Measurements from ENCODE around the gene PPP2R5A. TPM values are rescaled to one million over a fixed set of nuclear protein-coding genes. Genes with fewer than 3 reads are reported as not detected.

PPP2R5A gene
- polyA plus RNA-seq, 1 experiment = 10.2 TPM

GRCh38 chr1:212244441-212244840, 40.8 kb upstream of the PPP2R5A start:
- H3K4me3 ChIP-seq (ENCODE audit: low read depth, low read length) = no peak overlapping the region
- no peak for DNase-seq (ENCODE audit: low read depth)
- H3K36me3 ChIP-seq (ENCODE audit: control insufficient read depth, insufficient read depth, low read length) = no peaks in the 10 kb centered on the region
- CTCF ChIA-PET = no interaction called here
- H3K27me3 ChIP-seq (ENCODE audit: control insufficient read depth, insufficient read depth, low read length) = no peaks in the 10 kb centered on the region
- TF ChIP-seq CTCF (IDR thresholded peaks at IDR 0.05; ENCODE audit: insufficient read depth, low read depth, low read length) = no peak
- POLR2A ChIA-PET = no interaction called here

DNA sequence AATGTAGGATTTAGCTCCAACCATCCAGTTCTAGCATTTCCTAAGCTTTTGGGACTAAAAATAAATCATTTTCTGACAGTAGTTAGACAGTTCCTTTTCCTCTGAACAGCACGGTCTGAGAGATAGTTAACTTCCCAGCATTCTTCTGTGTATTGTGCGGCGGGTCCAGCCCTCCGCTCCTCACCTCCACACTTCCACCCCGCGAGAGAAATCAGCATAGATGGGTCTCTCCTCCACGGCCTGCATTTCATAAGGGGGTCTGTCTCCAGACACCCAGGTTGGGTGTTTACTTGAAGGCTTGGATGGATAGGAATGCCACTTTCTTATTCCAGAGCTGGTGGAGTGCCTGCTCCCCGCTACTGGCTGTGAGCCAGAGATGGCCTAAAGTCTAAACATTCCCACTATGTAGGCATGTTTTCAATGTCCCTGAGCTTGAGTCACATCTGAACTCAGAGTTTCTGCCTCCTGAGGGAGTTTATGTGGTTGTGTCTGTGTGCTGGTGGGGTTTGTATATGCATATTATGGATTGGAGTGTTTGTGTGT, 38.0 kb upstream of the PPP2R5A start:
- no peak overlapping the region for H3K4me3 ChIP-seq (ENCODE audit: low read depth, low read length)
- POLR2A ChIA-PET = no interaction called here
- no peak for TF ChIP-seq CTCF (IDR thresholded peaks at IDR 0.05; ENCODE audit: insufficient read depth, low read depth, low read length)
- DNase-seq (ENCODE audit: low read depth) = no peak
- CTCF ChIA-PET = interaction anchor here (1.5 kb wide), 1 partner anchor 12 kb away, joined by 6 read pairs; no protein-coding TSS in a partner anchor
- no peaks in the 10 kb centered on the region for H3K36me3 ChIP-seq (ENCODE audit: control insufficient read depth, insufficient read depth, low read length)
- peaks cover 2% of the 10 kb centered on the region; the same call in 1 of the 2 replicates for H3K27me3 ChIP-seq (ENCODE audit: control insufficient read depth, insufficient read depth, low read length)

GRCh38 chr1:212247988-212248387, 37.2 kb upstream of the PPP2R5A start:
- no peak for TF ChIP-seq CTCF (IDR thresholded peaks at IDR 0.05; ENCODE audit: insufficient read depth, low read depth, low read length)
- H3K36me3 ChIP-seq (ENCODE audit: control insufficient read depth, insufficient read depth, low read length) = no peaks in the 10 kb centered on the region
- POLR2A ChIA-PET = no interaction called here
- CTCF ChIA-PET = interaction anchor here (1.5 kb wide), 1 partner anchor 12 kb away, joined by 6 read pairs; no protein-coding TSS in a partner anchor
- no peak overlapping the region for H3K4me3 ChIP-seq (ENCODE audit: low read depth, low read length)
- peaks cover 2% of the 10 kb centered on the region; the same call in 1 of the 2 replicates for H3K27me3 ChIP-seq (ENCODE audit: control insufficient read depth, insufficient read depth, low read length)
- DNase-seq (ENCODE audit: low read depth) = no peak

GRCh38 chr1:212254853-212255363, 30.3 kb upstream of the PPP2R5A start:
- Histone ChIP-seq H3K4me3 (ENCODE audit: low read depth, low read length) (no peak overlapping the region), H3K36me3 (ENCODE audit: control insufficient read depth, insufficient read depth, low read length) (no peaks in the 10 kb centered on the region), H3K27me3 (ENCODE audit: control insufficient read depth, insufficient read depth, low read length) (peaks cover 2% of the 10 kb centered on the region; the same call in 1 of the 2 replicates)
- CTCF ChIA-PET = interaction anchor here (1.0 to 1.4 kb wide), 2 partner anchors 18 to 184 kb away, joined by 3 read pairs; no protein-coding TSS in a partner anchor
- no peak for DNase-seq (ENCODE audit: low read depth)
- POLR2A ChIA-PET = no interaction called here
- no peak for TF ChIP-seq CTCF (IDR thresholded peaks at IDR 0.05; ENCODE audit: insufficient read depth, low read depth, low read length)

DNA sequence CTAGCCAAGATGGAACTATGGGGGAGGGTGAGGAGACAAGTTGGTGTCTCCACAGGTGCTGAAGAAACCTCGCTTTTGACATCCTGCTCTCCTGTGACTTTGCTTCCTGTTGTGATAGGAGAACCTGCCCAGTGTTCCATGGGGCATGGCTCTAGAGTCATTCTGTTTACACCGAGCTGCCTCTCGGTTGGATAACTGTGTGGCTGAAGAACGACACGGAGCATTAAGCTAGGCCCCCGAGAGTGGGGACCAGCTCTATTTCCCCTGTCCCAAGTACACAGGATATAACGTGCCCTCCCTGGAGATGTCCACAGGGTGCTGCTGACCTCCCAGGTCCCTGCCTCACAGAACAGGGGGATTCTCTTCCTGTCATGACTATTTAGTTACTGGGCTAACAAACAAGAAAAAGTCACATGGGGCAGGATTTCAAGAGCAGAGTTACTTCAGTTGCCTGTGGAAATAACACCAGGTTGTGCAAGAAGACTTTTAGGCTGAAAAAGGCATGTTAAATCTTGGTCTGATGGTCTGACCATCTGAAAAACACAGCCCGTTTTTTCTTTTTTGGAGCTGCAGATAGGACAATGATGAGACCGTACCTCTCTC, 29.4 kb upstream of the PPP2R5A start:
- Histone ChIP-seq H3K27me3 (ENCODE audit: control insufficient read depth, insufficient read depth, low read length) (peaks cover 2% of the 10 kb centered on the region; the same call in 1 of the 2 replicates), H3K4me3 (ENCODE audit: low read depth, low read length) (no peak overlapping the region), H3K36me3 (ENCODE audit: control insufficient read depth, insufficient read depth, low read length) (no peaks in the 10 kb centered on the region)
- no peak for TF ChIP-seq CTCF (IDR thresholded peaks at IDR 0.05; ENCODE audit: insufficient read depth, low read depth, low read length)
- no peak for DNase-seq (ENCODE audit: low read depth)
- POLR2A ChIA-PET = interaction anchor here (0.5 kb wide), 1 partner anchor 59 kb away, joined by 7 read pairs; no protein-coding TSS in a partner anchor
- CTCF ChIA-PET = interaction anchor here (1.4 kb wide), 1 partner anchor 19 kb away, joined by 3 read pairs; no protein-coding TSS in a partner anchor

All from BJ (cell line).